Measurements from ENCODE around the gene PHLDB2. TPM values are rescaled to one million over a fixed set of nuclear protein-coding genes. Genes with fewer than 3 reads are reported as not detected.

PHLDB2 gene
- total RNA-seq, 2 donors from 2014 or later: 20.2 to 48.1 TPM

GRCh38 chr3:111837112-111837511 lies 22.0 kb upstream of the PHLDB2 start:
- Histone ChIP-seq H3K27me3 (no peaks in the 10 kb centered on the region), H3K4me3 (no peak overlapping the region), H3K9me3 (no peaks in the 10 kb centered on the region), H3K36me3 (no peaks in the 10 kb centered on the region), H3K4me1 (no peaks in the 10 kb centered on the region), H3K27ac (no peak overlapping the region)
- TF ChIP-seq CTCF (IDR thresholded peaks at IDR 0.05): no peak
- DNase-seq (ENCODE audit: low spot score): no peak

GRCh38 chr3:111838133-111838532 lies 20.9 kb upstream of the PHLDB2 start:
- Histone ChIP-seq H3K27ac (no peak overlapping the region), H3K9me3 (no peaks in the 10 kb centered on the region), H3K36me3 (no peaks in the 10 kb centered on the region), H3K4me3 (no peak overlapping the region), H3K27me3 (no peaks in the 10 kb centered on the region), H3K4me1 (no peaks in the 10 kb centered on the region)
- DNase-seq (ENCODE audit: low spot score): no peak
- no peak for TF ChIP-seq CTCF (IDR thresholded peaks at IDR 0.05)

GRCh38 chr3:111846039-111846438 lies 13.0 kb upstream of the PHLDB2 start:
- no peaks in the 10 kb centered on the region for H3K9me3 ChIP-seq
- no peak overlapping the region for H3K4me3 ChIP-seq
- no peak for TF ChIP-seq CTCF (IDR thresholded peaks at IDR 0.05)
- H3K27ac ChIP-seq: no peak overlapping the region
- no peaks in the 10 kb centered on the region for H3K4me1 ChIP-seq
- H3K27me3 ChIP-seq: no peaks in the 10 kb centered on the region
- no peak for DNase-seq (ENCODE audit: low spot score)
- H3K36me3 ChIP-seq: no peaks in the 10 kb centered on the region

- Histone ChIP-seq H3K27me3 (no peaks in the 10 kb centered on the region), H3K4me3 (no peak overlapping the region), H3K9me3 (no peaks in the 10 kb centered on the region), H3K36me3 (no peaks in the 10 kb centered on the region), H3K27ac (no peak overlapping the region), H3K4me1 (no peaks in the 10 kb centered on the region)
- DNase-seq (ENCODE audit: low spot score): no peak
- no peak for TF ChIP-seq CTCF (IDR thresholded peaks at IDR 0.05)
Measured at GRCh38 chr3:111846717-111847116, 12.3 kb upstream of the PHLDB2 start.

- Histone ChIP-seq H3K27me3 (no peaks in the 10 kb centered on the region), H3K27ac (no peak overlapping the region), H3K4me3 (no peak overlapping the region), H3K36me3 (no peaks in the 10 kb centered on the region), H3K4me1 (no peaks in the 10 kb centered on the region), H3K9me3 (no peaks in the 10 kb centered on the region)
- no peak for TF ChIP-seq CTCF (IDR thresholded peaks at IDR 0.05)
- DNase-seq (ENCODE audit: low spot score): no peak
Measured at GRCh38 chr3:111848283-111848682, 10.8 kb upstream of the PHLDB2 start.

GRCh38 chr3:111848778-111849177 lies 10.3 kb upstream of the PHLDB2 start:
- Histone ChIP-seq H3K4me1 (no peaks in the 10 kb centered on the region), H3K9me3 (no peaks in the 10 kb centered on the region), H3K36me3 (no peaks in the 10 kb centered on the region), H3K27me3 (no peaks in the 10 kb centered on the region), H3K27ac (no peak overlapping the region), H3K4me3 (no peak overlapping the region)
- no peak for TF ChIP-seq CTCF (IDR thresholded peaks at IDR 0.05)
- no peak for DNase-seq (ENCODE audit: low spot score)
